Stimulated activated CD4-positive, alpha-beta T cell treated with anti-CD3 and anti-CD28 coated beads, Interleukin-12 subunit alpha, Interleukin-12 subunit beta, amount 100 ng/mL, for 48 hours (primary cell): ENCODE data around the gene MPST.

ENCODE experiments used
- DNase-seq, 3 donors: peaks; one replicate each; pipeline ENCODE4 v3.0.0-alpha.2; 2020; ENCODE audit warnings: low read depth in 2 of 3, low spot score in 1 of 3

MPST gene

DNA sequence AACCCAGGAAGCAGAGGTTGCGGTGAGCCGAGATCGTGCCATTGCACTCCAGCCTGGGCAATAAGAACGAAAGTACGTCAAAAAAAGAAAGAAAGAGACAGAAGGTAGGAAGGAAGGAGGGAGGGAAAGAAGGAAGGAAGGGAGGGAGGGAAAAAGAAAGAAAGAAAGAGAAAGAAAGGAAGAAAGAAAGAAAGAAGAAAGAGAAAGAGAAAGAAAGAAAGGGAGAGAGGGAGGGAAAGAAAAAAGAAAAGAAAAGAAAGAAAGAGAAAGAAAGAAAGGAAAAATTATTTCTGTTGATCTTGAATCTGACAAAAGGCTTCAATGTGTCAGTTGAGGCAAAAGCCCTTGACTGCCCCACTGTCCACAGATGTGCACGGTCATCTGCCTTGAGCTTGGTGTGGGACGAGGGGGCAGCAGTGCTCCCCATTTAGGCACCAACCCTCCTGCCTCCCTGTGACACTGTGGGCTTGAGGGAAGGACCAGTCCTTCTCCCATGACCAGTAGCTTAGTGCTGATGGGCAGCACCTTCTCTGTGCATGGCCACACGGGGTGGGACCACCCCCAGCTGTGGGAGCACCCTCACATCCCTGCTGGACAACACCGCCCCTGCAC lies 56.4 kb downstream of the MPST start:
- DNase-seq = no peak

DNA sequence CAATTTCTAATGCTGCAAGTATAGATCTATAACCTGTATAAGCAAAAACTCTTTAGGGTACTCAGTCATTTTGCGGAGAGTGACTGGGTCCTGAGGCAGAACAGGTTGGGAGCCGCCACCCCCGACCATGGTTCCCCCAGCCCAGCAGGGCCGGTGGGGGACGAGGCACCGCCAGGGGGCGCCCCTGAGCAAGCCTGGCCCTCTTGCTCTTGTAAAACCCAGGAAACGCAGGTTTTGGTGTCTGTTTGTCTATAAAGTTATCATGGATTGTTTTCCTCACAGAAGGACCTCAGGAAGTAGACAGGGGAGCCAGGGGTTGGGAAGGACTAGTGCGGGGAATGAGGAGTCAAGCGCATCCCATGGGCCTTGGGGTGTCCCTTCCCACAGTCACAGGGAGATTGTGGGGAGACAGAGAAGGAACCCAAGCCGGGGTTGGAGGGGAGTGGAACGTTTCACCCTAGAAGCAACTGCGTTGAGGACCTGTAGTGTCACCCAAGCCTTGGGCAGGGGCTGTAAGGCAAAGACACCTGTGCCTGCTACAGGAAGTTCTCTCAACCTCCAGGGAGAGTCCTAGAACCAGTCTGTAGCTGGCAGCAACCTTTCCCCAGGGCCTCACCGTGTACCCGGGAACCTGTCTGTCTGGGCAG lies 58.4 kb downstream of the MPST start:
- DNase-seq = peak; percentile 74 to 93 (median 83)

DNA sequence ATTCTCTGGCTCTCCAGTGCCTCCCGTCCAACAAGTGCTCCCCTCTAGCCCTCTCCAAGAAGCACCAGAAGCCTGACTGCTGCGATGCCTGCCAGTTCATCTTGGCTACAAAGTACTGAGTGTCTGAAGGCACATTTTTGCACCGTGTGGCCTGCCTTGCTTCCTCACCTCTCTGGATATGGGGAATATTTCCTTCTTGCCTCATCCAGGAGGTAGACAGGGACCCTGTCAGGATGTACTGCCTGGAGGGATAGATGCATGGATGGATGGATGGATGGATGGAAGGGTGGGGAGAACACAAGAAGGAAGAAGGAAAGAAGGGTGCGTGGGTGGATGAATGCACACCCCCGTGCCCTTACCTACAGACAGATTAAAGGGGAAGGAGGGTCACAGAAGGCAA lies 59.6 kb downstream of the MPST start:
- DNase-seq = peak in 1 of 3 donors; percentile 12
